Measurements from ENCODE around the gene FBXL20. TPM values are rescaled to one million over a fixed set of nuclear protein-coding genes. Genes with fewer than 3 reads are reported as not detected.

The FBXL20 gene, protein sequence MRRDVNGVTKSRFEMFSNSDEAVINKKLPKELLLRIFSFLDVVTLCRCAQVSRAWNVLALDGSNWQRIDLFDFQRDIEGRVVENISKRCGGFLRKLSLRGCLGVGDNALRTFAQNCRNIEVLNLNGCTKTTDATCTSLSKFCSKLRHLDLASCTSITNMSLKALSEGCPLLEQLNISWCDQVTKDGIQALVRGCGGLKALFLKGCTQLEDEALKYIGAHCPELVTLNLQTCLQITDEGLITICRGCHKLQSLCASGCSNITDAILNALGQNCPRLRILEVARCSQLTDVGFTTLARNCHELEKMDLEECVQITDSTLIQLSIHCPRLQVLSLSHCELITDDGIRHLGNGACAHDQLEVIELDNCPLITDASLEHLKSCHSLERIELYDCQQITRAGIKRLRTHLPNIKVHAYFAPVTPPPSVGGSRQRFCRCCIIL
- total RNA-seq: 3.7 and 15.1 TPM in 2 replicates

DNA sequence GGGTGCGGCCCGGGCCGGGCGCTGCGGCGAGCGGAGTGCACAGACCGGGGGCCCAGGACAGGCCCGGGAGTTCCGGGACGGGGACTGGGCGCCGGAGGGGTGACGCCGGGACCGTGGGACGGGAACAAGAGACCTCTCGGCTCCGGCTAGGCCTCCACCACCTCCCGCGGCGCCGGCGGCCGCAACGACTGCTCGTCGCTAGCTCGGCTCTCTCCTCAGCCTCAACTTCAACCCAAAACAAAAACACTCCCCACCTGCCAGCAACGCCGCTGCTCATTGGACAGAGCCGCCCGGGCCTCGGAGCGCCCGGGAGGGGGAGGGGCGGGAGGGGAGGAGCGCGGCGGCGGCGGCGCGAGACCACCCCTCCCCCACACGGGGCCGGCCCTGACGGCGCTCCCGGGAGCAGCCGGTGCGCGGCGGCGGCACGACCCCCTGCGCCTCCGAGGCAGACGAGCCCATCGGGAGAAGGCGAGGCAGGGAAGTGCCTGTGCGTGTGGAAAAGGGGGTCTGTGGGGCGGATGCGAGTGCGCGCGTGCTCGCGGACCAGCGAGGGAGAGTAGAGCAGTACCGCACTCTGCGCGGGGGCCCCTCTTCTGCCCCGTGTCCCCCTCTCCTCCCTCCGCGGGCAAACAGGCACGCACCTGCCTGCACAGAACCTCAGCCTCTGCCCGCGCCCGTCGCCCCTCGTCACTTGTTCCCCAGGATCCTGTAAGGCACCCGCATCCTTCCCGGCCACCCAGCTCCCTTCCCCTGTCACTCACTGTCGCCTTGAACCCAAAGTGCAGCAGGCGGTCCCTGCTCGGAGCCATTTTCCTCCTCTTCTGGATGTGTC, at the start of gene FBXL20:
Gene FBXL20 (minus strand): TSS at position 215 of the 832 bp plus-strand sequence. CDS start 224 bp downstream, outside the sequence.

DNA sequence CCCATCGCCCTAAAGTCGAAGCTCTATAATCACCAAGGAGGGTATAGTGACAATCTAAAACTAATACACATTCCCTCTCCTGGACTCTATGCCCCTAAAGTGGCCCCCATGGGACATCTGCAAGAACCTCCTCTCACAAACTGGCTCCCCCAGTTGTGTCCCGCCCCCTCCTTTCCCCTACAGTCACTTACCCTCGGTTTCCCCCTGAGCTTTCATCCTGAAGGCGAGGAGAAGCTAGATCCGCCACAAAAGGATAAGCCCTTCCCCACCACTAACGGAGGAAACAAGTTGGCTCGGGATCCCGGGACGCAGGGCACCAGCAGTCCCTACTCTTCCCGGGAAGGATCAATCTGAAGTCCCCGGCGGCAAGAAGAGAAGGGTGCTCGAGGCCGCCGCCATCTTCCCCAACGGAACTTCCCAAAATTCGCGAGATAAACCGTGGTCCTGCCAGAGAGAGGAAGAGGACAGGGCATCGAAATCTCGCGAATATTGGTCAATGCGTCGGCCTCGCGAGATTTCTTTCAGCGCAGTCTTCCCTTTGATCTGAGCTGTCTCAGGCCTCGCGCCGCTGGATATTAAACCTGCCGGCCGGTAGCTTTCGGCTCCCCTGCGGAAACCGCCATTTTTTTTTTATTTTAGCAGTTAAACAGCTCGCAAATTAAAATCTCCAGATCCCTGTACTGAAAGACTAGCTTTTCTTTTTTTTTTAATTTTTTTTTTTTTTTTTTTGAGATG, 49.6 kb upstream of the FBXL20 start, which contains the start of gene MED1:
Gene MED1 (minus strand): TSS at position 417 of the 735 bp plus-strand sequence. CDS start 201 bp downstream, at position 216.

DNA sequence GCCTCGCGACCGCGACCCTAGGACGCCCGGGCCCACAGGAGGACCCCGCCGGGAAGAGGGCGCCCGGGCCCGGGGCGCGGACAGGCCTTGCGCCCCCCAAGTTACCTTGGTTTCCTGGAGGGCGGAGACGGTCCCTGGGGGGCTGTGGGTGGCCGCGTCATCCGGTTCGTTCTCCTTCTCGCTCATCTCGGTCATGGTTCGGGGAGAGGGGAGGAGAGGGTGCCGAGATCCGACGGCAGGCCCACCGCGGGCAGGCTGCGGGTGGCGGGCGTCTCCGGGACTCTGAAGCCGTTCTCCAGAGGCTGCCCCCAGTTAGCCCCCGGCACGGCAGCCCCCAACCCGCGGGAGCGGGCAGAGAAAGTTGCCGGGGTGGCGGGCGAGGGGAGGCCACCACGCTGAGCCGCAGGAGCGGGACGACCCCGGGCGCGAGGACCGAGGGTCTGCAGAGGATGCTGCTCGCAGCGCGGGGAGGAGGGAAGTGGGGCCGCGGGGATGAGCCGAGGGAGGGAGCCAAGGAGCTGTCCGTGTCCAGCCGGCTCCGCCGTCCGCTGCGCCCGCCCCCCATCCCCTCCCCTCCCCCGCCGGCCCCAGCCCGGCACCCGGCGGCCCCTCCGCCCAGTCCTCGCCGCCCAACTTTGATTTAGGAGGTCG, 176.0 kb downstream of the FBXL20 start, which contains the start of gene STAC2:
Gene STAC2 (minus strand): TSS at position 638 of the 651 bp plus-strand sequence. CDS start 443 bp downstream, at position 195.

Other genes starting within 250 kb of the FBXL20 start
- 0.16 and 0.38 TPM in 2 replicates for gene PLXDC1, start 250.0 kb downstream of the FBXL20 start, total RNA-seq
- gene ARL5C, start 235.5 kb downstream of the FBXL20 start, total RNA-seq: not detected in 2 replicates
- 4.6 and 4.9 TPM in 2 replicates for gene CACNB1, start 204.0 kb downstream of the FBXL20 start, total RNA-seq
- gene RPL19, start 201.3 kb downstream of the FBXL20 start, total RNA-seq: 1,704 and 1,733 TPM in 2 replicates
- 0.16 TPM in 1 of 2 replicates, not detected in the other for gene STAC2, start 175.7 kb downstream of the FBXL20 start, total RNA-seq
- 20.4 and 21.7 TPM in 2 replicates for gene MED1, start 49.6 kb upstream of the FBXL20 start, total RNA-seq
- 19.9 and 23.5 TPM in 2 replicates for gene CDK12, start 59.9 kb upstream of the FBXL20 start, total RNA-seq
- gene NEUROD2, start 206.3 kb upstream of the FBXL20 start, total RNA-seq: not detected in 2 replicates
- 0.13 TPM in 1 of 2 replicates, not detected in the other for gene PPP1R1B, start 225.3 kb upstream of the FBXL20 start, total RNA-seq
- gene STARD3, start 235.5 kb upstream of the FBXL20 start, total RNA-seq: 69.4 and 80.1 TPM in 2 replicates

Measured in mesangial cell (primary cell).